C4-2B (cell line): Measurements from ENCODE around the gene ERGIC1.

Experiments used
- ZFX ChIP-seq: fragments of 450-650 bp; IDR thresholded peaks from 2 replicates; pipeline ENCODE4 v1.6.1; 2017
- TF ChIP-seq, protein P1 (sequence below): fragments of 450-650 bp; conservative IDR thresholded peaks from 2 replicates; pipeline ENCODE4 v1.5.1; 2017; ENCODE audit warnings: mild to moderate bottlenecking

DNA sequence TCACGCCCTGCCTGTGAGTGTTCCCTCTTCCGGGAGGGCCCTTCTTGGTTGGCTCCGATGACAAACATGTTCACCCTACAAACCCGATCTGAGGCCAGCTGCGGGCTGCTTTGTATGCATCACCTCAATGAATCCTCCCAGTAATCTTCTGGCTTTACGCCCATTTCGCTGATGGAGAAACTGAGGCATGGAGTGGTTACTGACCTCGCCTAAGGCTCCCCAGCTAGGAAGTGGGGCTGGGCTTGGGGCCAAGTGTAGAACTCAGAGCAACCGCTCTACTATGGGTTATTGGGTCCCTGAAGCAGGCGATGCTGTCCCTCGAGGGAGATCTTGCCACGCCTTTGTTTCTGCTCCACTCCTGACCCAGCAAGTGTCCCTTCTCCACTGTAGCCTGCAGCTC is 86.9 kb downstream of the ERGIC1 start:
- TF ChIP-seq, protein P1, sequence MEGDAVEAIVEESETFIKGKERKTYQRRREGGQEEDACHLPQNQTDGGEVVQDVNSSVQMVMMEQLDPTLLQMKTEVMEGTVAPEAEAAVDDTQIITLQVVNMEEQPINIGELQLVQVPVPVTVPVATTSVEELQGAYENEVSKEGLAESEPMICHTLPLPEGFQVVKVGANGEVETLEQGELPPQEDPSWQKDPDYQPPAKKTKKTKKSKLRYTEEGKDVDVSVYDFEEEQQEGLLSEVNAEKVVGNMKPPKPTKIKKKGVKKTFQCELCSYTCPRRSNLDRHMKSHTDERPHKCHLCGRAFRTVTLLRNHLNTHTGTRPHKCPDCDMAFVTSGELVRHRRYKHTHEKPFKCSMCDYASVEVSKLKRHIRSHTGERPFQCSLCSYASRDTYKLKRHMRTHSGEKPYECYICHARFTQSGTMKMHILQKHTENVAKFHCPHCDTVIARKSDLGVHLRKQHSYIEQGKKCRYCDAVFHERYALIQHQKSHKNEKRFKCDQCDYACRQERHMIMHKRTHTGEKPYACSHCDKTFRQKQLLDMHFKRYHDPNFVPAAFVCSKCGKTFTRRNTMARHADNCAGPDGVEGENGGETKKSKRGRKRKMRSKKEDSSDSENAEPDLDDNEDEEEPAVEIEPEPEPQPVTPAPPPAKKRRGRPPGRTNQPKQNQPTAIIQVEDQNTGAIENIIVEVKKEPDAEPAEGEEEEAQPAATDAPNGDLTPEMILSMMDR = no peak
- no peak for TF ChIP-seq ZFX
